Large intestine (tissue), 3 donors: ENCODE results near the gene DENND6B. TPM values are rescaled to one million over a fixed set of nuclear protein-coding genes. Genes with fewer than 3 reads are reported as not detected.

Experiments used
- DNase-seq, 2 donors: peaks; one replicate each; pipeline versions ENCODE4 v3.0.0 to v3.0.0-alpha.2; 2013
- H3K27ac ChIP-seq: one replicate; pipeline ENCODE4 v1.5.1; 2013; ENCODE audit warnings: low read length
- H3K27me3 ChIP-seq: 2 replicates; pipeline ENCODE4 v1.6.1; 2013; ENCODE audit warnings: low read length; ENCODE audit not compliant: control insufficient read depth, insufficient read depth
- H3K36me3 ChIP-seq: 2 replicates; pipeline ENCODE4 v1.6.1; 2013; ENCODE audit warnings: low read length; ENCODE audit not compliant: control insufficient read depth, insufficient read depth
- H3K4me1 ChIP-seq: one replicate; pipeline ENCODE4 v1.6.1; 2013; ENCODE audit warnings: low read length; ENCODE audit not compliant: control insufficient read depth, insufficient read depth
- H3K4me3 ChIP-seq: one replicate; pipeline ENCODE4 v1.5.1; 2013; ENCODE audit warnings: low read length
- H3K9me3 ChIP-seq: one replicate; pipeline ENCODE4 v1.6.1; 2013; ENCODE audit warnings: mild to moderate bottlenecking, low read depth, low read length, moderate library complexity; ENCODE audit not compliant: control insufficient read depth
- WGBS: methylation state at CpG from one replicate; pipeline ENCODE4 v1.1.5; 2013; ENCODE audit warnings: low lambda C conversion rate; ENCODE audit not compliant: insufficient coverage; 5-methylcytosine and 5-hydroxymethylcytosine counted together
- polyA plus RNA-seq: library from polyadenylated mRNA; unstranded; fragments of 120-200 nt; gene quantifications from one replicate; pipeline ENCODE4 v1.2.1, GENCODE V29; 2013

Gene DENND6B
- polyA plus RNA-seq, 1 donor: 7.1 TPM

DNA sequence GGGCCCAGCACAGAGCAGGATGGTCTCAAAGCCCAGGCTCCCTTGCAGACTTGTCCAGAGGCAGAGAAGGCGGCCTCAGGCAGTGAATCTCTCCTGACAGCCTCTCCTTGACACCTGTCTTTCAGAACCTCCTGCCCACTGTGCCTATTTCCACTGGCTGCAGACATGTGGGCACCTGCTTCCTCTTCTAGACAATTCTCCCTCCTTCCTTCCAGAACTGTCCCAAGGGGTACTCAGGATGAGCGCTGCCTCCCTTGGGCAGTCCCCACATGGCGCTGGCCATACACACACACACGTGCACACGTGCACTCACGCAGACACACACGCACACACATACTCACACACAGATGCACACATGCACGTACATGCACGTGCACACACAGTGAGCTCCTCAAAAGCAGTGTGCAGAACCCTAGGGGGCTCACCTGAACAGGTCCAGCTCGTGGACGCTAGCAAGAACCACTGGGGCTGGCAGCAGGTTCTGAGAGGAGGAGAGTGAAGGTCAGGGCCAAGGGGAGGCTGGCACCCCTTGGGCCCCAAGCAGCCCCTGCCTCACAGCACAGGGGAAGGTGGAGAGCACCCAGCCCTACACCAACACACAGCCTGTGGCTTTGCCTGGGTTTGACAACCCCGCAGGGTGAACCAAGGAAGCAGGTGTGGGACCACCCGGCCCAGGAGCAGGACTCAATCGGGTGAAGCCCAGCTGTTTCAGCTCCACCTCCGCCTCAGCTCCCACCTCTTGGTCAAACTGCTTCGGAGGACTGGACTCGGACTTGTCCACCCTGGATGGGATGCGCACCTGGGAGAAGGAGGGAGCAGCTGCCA, 11.3 kb downstream of the DENND6B start:
- Histone ChIP-seq H3K27me3 (no peaks in the 10 kb centered on the region), H3K4me1 (peaks cover 4% of the 10 kb centered on the region), H3K36me3 (peaks cover 4% of the 10 kb centered on the region), H3K9me3 (peaks cover 3% of the 10 kb centered on the region), H3K4me3 (no peak overlapping the region), H3K27ac (no peak overlapping the region)
- DNase-seq: no peak
- no CpG with 5 or more reads among the region's 18 CpGs for WGBS

DNA sequence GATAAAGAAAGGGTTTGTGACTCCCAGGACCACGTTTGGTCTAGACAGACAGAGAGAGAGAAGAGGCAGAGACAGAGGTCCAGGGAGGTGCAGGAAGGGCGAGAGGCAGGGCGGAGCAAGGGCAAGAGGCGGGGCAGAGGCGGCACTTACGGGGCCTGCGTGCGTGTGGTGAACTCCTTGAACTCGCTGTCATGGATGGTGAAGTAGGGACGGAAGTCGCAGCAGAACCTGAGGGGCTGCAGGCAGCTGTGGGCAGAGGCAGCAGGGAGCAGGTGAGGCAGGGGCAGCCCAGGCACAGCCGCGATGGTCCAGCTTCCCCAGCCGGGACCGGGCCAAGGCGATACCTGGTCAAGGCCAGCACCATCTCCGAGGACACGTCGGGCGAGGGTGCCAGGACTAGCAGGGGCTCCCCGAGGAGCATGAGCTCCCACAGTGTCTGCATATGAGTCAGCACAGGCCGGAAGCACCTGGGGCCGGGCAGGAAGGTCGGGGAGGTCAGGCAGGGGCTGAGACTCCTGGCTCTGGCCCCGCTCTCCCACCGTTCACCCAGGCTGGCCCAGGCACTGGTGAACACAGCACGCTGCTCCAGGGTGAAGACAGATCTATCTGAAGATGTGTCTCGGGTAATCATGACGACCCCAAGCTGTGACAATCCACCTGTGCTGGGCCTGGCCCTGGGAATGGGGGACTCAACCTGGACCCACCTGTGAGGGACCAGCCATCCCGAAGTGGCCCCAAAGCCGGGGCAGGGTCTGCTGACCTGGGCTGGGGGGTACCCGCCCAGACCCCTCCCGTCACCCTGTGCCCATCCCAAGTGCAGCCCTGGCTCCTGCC, 12.1 kb downstream of the DENND6B start:
- H3K4me3 ChIP-seq: no peak overlapping the region

GRCh38 chr22:50314081-50314454, 12.7 kb downstream of the DENND6B start:
- H3K4me3 ChIP-seq: no peak overlapping the region
- no peak for DNase-seq
- peaks cover 3% of the 10 kb centered on the region for H3K9me3 ChIP-seq
- H3K27ac ChIP-seq: no peak overlapping the region
- WGBS: no CpG with 5 or more reads among the region's 14 CpGs
- H3K36me3 ChIP-seq: peaks cover 4% of the 10 kb centered on the region
- H3K27me3 ChIP-seq: no peaks in the 10 kb centered on the region
- peaks cover 8% of the 10 kb centered on the region for H3K4me1 ChIP-seq

More for the DNA sequence above, 12.1 kb downstream of the DENND6B start:
- WGBS: no CpG with 5 or more reads among the region's 33 CpGs
- peak in 1 of 2 donors; percentile 51 for DNase-seq
- Histone ChIP-seq H3K4me1 (peaks cover 4% of the 10 kb centered on the region), H3K27me3 (no peaks in the 10 kb centered on the region), H3K9me3 (peaks cover 3% of the 10 kb centered on the region), H3K36me3 (peaks cover 4% of the 10 kb centered on the region), H3K27ac (no peak overlapping the region)

- H3K36me3 ChIP-seq: peaks cover 4% of the 10 kb centered on the region
These were observed 13.2 kb downstream of the DENND6B start for GRCh38 chr22:50313600-50313999.

GRCh38 chr22:50313021-50313420, 13.8 kb downstream of the DENND6B start:
- WGBS: no CpG with 5 or more reads among the region's 7 CpGs

More at GRCh38 chr22:50313600-50313999, 13.2 kb downstream of the DENND6B start:
- whole genome bisulfite sequencing: no CpG with 5 or more reads among the region's 17 CpGs
- no peak for DNase-seq
- H3K27ac ChIP-seq: no peak overlapping the region
- peaks cover 3% of the 10 kb centered on the region for H3K9me3 ChIP-seq
- H3K27me3 ChIP-seq: no peaks in the 10 kb centered on the region
- H3K4me1 ChIP-seq: peaks cover 9% of the 10 kb centered on the region
- no peak overlapping the region for H3K4me3 ChIP-seq

GRCh38 chr22:50312371-50312770, 14.4 kb downstream of the DENND6B start:
- H3K4me1 ChIP-seq: peaks cover 15% of the 10 kb centered on the region
- H3K9me3 ChIP-seq: peaks cover 3% of the 10 kb centered on the region
- H3K27me3 ChIP-seq: no peaks in the 10 kb centered on the region
- WGBS: no CpG with 5 or more reads among the region's 12 CpGs
- no peak overlapping the region for H3K27ac ChIP-seq
- no peak overlapping the region for H3K4me3 ChIP-seq
- peaks cover 4% of the 10 kb centered on the region for H3K36me3 ChIP-seq
- no peak for DNase-seq

More at GRCh38 chr22:50313021-50313420, 13.8 kb downstream of the DENND6B start:
- Histone ChIP-seq H3K36me3 (peaks cover 4% of the 10 kb centered on the region), H3K27ac (no peak overlapping the region), H3K27me3 (no peaks in the 10 kb centered on the region), H3K4me3 (no peak overlapping the region), H3K4me1 (peaks cover 12% of the 10 kb centered on the region), H3K9me3 (peaks cover 3% of the 10 kb centered on the region)
- no peak for DNase-seq

DNA sequence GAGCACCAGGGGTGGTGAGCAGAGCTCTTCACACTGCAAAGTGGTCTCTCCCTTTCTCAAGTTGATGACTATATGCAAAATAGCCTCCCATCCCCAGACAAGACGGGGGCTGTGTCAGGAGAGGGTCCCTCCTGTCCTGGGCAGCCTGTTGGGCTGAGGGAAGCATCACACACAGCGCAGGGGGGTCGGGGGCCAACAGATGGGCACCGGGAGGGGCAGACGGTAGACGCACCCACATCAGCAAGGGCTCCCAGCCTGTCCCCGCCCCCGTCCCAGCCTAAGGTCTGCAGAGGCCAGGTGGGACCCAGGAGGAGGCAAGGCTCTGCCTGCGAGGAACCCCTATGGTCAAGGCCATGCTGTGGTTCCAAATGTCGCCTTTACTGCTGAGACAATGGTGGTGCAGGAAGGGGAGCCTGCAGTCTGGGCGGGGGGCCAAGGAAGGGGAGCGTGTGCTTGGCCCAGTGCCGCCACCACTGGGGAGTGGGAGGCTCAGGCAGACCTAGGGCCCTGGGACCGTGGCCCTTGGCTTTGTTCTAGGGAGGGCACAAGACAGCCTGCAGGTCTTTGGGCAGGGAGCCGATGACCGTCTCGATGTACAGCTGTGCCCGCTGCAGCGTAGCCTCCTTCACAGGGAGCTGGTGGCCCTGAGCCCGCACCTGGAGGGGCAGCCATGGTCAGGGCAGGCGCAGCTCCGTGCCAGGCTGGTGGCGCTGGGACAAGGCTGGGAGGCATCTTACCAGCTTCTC, 15.0 kb downstream of the DENND6B start:
- DNase-seq: no peak
- Histone ChIP-seq H3K27me3 (no peaks in the 10 kb centered on the region), H3K4me3 (no peak overlapping the region), H3K4me1 (peaks cover 15% of the 10 kb centered on the region), H3K27ac (no peak overlapping the region), H3K9me3 (peaks cover 3% of the 10 kb centered on the region), H3K36me3 (peaks cover 4% of the 10 kb centered on the region)
- WGBS: no CpG with 5 or more reads among the region's 23 CpGs

DNA sequence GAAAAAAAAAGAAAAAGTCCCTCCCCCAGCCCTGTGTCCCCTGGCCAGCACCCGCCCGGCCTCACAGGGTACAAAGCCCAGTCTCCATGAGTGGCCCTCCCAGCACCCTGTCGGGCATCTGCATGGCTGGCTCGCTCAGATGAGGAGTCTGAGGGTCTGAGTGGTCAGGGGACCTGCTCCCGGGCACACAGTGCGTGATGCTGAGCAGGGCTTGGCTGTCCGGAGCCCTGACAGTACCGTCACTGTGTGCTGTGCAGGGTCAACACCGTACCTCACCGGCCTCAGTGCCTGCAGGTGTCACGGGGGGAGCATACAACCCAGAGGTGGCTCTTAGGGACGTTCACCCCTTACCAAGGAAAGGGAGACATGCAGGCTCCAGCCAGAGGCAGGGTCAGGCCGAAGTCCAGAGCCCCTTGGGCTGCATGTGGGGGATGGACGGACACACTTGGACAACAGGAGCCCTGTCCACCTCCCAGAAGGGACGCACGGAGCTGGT, 15.8 kb downstream of the DENND6B start:
- Histone ChIP-seq H3K4me3 (no peak overlapping the region), H3K36me3 (peaks cover 4% of the 10 kb centered on the region), H3K27ac (no peak overlapping the region), H3K27me3 (no peaks in the 10 kb centered on the region), H3K4me1 (peaks cover 17% of the 10 kb centered on the region), H3K9me3 (peaks cover 3% of the 10 kb centered on the region)
- no peak for DNase-seq
- WGBS: no CpG with 5 or more reads among the region's 16 CpGs

DNA sequence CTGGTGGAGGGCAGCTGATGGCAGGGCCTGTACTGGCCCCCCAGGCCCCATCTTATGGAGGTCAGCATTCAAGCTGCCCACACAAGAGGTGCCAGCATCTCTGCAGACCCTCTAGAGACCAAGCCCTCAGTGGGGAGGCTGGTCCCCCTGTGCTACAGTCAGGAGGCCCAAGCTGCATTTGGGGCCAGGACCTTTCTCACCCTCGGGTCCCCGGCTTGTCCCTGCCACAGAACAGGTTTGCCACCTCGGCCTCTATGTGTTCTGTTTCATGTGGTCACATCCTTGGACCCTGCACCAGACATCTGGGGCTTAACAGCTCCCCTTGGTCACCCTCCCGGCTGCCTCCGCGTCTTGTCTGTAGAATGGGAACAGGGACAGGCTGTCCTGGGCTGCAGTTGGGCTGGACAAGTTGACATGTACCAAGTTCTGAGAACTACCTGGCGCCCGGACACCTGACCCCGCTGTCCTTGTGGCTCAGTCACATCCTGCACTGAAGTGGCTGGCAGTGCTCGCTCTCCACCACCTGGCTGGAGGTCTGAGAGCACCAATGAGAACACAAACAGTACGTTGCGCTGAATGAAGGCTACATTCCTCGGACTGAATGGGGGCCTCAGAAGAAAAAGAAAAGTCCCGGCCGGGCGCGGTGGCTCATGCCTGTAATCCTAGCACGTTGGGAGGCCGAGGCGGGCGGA, 16.6 kb downstream of the DENND6B start:
- no CpG with 5 or more reads among the region's 21 CpGs for WGBS
- H3K36me3 ChIP-seq: peaks cover 4% of the 10 kb centered on the region
- no peak overlapping the region for H3K27ac ChIP-seq
- no peaks in the 10 kb centered on the region for H3K27me3 ChIP-seq
- no peak for DNase-seq
- H3K9me3 ChIP-seq: peaks cover 3% of the 10 kb centered on the region
- H3K4me1 ChIP-seq: peaks cover 24% of the 10 kb centered on the region
- H3K4me3 ChIP-seq: no peak overlapping the region
